Coronary artery (tissue), 2 donors: Measurements from ENCODE around the gene HTRA3.

ENCODE experiments used
- DNase-seq: peaks from one replicate; pipeline ENCODE4 v3.0.0-alpha.2; 2017; ENCODE audit warnings: low spot score
- H3K27ac ChIP-seq, 2 donors: fragments of 200-600 bp; sonication (generic); one replicate each; pipeline ENCODE4 v1.5.1; 2016 to 2019
- H3K4me3 ChIP-seq: fragments of 200-600 bp; sonication (generic); 2 replicates; pipeline ENCODE4 v1.5.1; 2016; ENCODE audit warnings: mild to moderate bottlenecking, moderate library complexity
- TF ChIP-seq, protein P1 (sequence below): fragments of 200-600 bp; sonication (generic); IDR thresholded peaks from one replicate; pipeline ENCODE4 v1.5.1; 2019; ENCODE audit warnings: antibody characterized with exemption

The HTRA3 gene

DNA sequence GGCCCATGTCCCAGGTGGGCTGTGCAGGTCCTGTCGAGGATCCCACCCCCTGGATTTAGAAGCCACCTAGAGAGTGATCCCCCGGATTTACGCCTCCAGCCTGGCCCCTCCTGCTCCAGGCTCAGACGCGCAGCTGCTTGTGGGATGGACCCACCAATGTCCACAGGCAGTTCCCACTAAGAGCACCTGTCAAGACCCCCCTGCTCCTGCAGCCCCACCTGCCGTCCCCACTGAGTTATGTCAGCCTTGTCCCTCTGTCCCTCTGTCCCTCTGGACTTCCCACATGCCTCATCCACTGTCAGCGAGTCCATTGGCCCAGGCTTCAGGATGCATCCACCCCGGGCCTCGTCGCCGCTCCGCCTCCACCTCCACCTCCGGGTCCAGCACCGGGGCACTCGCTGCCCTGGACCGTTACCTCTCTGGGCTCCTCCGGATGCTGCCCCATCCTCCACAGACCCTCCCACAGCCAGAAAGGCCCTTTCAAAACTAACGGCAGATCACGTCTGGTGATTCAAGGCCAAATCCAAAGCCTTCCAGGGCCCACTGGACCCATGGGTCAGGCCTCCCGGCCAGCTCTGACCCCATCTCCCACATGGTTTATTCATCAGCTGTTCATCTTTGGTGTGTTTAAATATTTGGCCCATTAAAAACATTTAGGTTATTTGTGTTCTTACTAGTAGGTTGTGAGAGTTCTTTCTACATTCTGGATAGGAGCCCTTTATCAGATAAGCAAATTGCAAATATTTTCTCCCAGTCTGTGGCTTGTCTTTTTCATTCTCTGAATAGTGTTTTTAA lies 28.3 kb downstream of the HTRA3 start:
- H3K27ac ChIP-seq: no peak overlapping the region
- TF ChIP-seq, protein P1, sequence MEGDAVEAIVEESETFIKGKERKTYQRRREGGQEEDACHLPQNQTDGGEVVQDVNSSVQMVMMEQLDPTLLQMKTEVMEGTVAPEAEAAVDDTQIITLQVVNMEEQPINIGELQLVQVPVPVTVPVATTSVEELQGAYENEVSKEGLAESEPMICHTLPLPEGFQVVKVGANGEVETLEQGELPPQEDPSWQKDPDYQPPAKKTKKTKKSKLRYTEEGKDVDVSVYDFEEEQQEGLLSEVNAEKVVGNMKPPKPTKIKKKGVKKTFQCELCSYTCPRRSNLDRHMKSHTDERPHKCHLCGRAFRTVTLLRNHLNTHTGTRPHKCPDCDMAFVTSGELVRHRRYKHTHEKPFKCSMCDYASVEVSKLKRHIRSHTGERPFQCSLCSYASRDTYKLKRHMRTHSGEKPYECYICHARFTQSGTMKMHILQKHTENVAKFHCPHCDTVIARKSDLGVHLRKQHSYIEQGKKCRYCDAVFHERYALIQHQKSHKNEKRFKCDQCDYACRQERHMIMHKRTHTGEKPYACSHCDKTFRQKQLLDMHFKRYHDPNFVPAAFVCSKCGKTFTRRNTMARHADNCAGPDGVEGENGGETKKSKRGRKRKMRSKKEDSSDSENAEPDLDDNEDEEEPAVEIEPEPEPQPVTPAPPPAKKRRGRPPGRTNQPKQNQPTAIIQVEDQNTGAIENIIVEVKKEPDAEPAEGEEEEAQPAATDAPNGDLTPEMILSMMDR: no peak
- DNase-seq: no peak
- H3K4me3 ChIP-seq: no peak overlapping the region

DNA sequence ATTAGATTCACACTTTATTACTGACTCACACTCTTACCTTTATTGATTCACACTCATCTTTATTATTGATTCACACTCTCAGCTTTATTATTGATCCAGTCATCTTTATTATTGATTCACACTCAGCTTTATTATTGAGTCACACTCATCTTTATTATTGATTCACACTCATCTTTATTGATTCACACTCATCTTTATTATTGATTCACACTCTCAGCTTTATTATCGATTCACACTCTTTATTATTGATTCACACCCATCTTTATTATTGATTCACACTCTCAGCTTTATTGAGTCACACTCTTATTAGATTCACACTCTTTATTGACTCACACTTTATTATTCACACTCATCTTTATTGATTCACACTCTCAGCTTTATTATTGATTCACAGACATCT lies 31.3 kb downstream of the HTRA3 start:
- TF ChIP-seq, protein P1: no peak
- H3K4me3 ChIP-seq: no peak overlapping the region
- no peak for DNase-seq
- no peak overlapping the region for H3K27ac ChIP-seq

DNA sequence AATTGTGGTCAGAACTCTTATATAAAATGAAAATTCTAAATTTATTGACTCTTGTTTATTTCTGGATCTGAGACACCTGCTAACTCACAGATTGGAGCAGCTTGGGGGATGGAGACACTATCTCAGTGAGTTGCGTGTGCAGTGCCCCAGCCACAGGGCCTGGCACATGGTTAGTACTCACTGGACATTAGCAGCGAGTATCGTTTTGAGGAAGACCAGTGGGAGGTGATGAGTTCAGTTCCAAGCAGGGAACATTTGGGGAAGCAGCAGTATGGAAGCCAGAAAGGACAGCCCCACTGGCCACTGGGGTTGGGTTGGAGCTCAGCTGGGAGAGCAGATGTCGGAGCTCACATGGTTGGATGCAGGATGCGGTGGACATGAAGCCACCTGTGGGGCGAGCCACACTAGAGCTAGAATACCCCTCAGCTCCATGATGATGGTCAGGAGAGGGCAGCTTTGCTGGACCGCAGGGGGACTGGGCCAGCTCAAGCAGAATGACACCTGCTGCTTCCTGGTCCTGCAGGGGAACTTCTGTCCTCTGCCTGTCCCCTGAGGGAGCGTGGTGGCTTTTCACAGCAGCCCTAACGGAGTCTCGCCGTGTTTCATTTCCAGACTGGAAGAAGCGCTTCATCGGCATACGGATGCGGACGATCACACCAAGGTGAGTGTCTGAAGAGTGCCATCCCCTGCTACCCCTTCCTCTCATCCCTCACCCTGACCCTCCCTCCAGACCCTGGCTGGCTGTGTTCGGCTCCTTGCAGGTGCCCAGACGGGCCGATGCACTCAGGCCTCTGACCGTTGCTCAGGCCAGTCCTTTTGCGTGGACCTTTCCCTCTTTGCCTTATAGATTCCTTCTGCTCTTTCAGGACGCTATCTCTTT lies 32.5 kb downstream of the HTRA3 start:
- TF ChIP-seq, protein P1: no peak
- Histone ChIP-seq H3K4me3 (no peak overlapping the region), H3K27ac (no peak overlapping the region)
- DNase-seq: no peak

DNA sequence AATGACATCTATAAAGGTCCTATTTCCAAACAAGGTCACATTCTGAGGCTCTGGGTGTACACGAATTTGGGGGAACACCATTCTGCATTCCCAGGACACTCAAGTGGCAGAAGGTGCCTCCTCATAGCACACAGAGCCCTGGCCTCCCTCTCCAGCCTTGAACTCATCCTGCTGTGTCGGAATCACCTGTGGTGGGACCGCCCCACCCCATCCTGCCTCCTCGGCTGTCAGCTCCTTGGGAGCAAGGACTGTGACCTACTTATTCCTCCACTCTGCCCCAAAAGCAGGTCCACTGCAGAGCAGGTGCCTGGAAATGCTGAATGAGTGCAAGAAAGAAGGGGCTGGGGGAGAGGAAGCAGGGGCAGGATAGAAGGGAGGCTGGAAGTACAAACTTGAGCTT lies 33.5 kb downstream of the HTRA3 start:
- Histone ChIP-seq H3K4me3 (no peak overlapping the region), H3K27ac (no peak overlapping the region)
- DNase-seq: no peak
- TF ChIP-seq, protein P1: no peak

DNA sequence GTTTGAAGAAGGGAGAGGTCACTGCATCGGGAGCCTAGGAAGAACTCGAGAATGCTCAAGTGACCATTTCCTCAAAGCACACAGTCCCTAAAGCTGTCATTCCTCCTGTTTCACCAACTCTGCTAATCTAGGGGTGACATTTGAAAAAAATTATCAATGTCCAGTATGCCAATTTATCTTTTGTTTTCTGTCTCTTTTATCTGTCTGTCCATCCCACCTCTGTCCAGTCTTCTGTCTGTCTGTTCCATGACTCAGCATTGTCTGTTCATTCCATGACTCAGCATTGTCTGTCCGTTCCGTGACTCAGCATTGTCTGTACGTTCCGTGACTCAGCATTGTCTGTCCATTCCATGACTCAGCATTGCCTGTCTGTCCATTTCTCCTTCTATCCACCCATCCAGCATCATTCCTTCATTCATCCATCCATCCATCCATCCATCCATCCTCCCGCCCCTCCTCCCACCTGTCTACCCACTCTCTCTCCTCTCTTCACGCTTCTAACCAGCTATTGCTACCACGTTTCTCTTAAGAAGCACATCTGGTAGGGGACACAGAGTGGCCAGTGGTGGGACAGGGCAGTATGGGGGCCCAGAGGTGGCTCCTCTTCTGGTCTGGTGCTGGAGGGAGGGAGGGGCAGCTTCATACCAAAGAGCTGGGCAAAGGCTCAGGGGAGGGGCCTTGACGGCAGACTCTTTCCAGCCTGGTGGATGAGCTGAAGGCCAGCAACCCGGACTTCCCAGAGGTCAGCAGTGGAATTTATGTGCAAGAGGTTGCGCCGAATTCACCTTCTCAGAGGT lies 34.1 kb downstream of the HTRA3 start:
- DNase-seq: no peak
- peak overlapping the region in 1 of 2 donors; percentile 25 for H3K27ac ChIP-seq
- TF ChIP-seq, protein P1: no peak
- H3K4me3 ChIP-seq: no peak overlapping the region

DNA sequence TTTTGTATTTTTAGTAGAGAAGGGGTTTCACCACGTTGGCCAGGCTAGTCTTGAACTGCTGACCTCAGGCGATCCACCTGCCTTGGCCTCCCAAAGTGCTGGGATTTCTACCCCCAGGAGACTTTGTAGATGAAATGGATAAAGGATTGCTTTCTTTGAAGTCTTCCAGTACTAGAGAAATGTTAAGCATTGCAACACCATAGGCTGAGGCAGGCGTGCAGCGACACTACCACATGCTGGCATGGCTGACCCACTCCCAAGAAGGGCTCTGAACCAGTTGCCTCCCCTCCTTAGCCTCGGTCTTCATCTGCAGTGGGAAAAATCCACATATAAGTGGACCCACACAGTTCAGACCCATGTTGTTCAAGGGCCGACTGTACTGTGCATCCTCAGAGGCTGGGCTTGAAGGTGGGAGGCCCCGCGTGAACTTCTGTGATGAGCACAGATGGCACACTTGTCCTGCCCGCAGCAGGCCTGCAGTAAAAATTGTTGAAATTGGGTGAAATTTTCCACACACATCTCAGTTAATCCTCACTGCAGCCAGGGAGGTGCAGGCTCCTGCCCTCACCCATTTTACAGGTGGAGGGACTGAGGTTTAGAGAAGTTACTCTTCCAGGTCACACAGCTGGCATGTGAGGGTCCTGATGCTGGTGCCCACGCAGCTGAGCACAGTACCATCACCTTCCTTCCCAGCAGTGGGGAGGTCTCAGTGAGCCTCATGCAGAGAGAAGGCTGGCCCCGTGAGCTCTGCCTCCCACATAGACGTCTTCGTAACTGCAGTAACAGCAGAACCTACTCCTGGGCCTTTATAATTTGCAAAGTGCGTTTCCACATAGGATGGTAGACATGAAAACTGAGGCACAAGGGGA lies 35.5 kb downstream of the HTRA3 start:
- TF ChIP-seq, protein P1: no peak
- DNase-seq: no peak
- H3K27ac ChIP-seq: peak overlapping the region in 1 of 2 donors; percentile 35
- H3K4me3 ChIP-seq: no peak overlapping the region
